Activated CD8-positive, alpha-beta memory T cell treated with anti-CD3 and anti-CD28 coated beads, Interleukin-2, amount 50 U/mL, for 48 hours (primary cell): ENCODE results near the gene GCG.

Experiments used
- DNase-seq: peaks from one replicate; pipeline ENCODE4 v3.0.0-alpha.2; 2020

Gene GCG

DNA sequence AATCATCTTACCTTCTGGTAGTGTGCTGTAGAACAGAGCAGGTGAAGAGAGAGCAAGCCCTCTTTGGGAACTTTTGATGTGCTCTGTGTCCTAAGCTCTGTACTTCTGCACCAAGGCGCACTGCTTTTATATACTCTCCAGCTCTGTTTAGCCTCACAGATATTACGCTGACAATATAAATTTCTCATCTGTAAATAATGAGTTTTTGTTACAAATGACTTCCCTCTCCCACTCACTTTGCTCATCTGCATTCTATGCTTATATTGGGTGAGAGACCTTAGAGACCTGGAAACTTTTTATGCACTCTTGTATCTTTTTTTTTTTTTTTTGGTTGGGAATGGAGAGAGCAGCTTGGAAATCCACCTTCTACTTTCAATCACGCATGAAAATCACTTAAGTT lies at the start of gene GCG:
GCG (minus strand) TSS at position 101 of the 400 bp plus-strand sequence. CDS start 3,069 bp downstream, outside the sequence.
- no peak for DNase-seq

DNA sequence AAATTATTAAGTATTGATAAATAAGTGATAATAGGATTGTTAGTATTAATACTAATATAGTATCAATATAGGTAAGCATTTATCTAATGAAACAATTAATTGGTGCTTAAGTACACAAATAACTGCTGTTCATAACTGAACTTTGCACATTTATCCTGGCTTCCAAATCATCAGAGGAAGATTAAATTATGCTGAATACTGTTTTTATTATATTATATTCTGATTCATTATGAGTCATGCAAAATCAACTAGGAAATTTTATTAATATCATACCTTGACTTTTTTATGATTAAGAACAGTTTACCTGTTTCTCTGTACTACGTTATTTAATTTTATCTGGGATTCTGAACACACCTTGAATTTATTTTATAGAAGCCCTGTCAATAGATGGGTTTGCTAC lies 48.6 kb upstream of the GCG start:
- no peak for DNase-seq

DNA sequence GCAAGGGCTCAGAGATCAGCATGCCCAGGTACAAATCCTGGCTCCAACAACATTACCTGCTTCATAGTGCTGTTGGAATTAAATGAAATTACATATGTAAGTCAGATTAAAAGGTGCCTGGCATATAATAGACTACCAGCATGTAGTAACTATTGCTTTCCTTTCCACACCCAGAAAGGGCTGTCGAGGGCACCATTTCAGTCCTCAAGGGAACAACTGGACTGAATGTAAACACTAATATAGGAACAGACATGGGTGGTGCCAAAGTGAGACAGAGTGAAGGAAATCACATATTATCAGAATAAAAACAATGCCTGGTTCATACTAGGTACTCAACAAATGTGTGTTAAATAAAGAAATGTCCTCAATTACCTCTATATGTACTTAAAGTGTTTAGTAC lies 47.9 kb upstream of the GCG start:
- DNase-seq, result no peak

DNA sequence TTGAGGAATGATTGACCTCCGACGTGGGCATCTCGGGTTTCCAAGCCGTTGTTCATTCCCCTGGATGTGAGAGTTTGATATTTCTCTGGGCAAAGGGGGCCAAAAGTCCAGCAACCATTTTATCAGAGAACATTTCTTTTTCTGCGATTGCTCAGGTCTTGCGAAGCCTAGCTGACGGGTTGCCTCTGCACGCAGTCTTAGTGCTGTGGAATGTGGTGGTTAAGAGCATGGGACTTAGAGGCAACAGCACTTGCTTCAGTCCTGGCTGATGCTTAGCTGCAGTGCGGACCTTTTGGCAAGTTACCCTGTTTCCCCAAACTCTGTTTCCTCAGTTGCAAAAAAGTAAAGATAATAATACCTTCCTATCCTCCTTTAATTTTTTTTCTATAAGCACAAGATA lies 46.2 kb upstream of the GCG start:
- DNase-seq, result no peak

DNA sequence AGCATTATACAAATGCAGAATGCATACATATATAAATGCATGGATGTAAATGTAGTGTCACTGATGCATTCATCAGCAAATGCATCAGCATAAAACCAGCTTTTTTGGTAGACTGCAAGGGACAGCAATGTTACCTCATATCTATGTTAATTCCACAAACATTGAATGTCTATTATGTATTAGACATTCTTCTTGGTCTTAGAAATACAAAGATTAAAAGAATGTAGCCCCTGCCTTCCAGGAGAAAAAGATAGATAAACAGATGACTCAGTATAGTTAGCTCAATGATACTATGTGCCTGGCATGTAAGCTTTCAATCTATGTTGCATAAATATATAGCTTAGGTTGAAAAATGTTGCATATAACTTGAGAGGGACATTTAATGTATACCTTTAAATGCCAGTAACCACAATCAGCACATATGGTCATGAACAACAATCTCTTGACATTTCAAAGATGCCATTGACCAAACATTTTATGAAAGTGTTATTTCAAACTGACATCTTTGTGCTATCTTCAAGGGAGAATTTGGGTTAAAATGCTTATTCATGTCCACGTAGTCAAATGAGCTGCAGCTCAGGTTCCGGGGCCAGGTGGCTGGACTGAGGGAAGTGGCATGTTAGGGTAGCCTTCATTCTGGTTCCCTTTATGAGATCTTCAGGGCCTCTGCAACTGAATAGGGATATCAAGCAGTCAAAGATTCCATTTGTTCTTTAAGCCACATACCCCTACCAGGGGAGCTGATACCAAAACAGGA lies 45.2 kb upstream of the GCG start:
- no peak for DNase-seq

DNA sequence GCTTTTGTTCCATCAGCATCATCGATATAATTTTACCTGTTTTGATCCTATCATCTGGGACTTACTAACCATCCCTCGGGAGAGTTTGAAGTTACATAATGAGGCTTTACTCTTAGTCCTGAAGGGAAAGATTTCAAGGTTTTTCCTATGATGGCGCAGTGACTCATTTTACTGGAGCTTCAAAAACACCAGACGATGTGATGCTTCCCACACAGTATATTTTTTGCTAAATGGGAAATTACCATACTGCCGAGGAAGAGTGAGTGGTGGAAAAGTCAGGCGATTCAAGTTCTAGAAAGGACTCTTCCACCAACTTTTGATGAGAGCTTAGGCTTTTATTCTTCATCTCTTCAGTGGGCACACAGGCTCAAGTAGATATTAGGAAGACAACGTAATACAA lies 44.6 kb upstream of the GCG start:
- DNase-seq, result no peak

DNA sequence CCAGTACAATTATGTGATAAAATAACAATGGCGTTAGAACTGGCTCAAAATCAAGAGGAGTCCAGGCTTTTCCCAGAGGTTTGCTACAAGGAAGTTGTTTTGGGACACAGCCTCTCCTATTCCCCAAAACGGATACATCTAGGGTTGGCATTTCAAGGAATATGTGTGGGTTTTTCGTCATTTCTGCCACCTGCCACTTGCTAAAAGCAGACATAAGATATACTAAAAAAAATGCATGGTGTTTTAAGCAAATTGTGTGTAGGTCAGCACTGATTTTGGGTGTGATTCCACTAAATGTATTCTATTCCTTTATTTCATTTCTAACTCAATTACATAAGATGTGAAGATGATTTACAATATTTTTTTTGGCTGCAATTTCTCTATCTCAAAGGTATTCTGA lies 36.4 kb upstream of the GCG start:
- no peak for DNase-seq

DNA sequence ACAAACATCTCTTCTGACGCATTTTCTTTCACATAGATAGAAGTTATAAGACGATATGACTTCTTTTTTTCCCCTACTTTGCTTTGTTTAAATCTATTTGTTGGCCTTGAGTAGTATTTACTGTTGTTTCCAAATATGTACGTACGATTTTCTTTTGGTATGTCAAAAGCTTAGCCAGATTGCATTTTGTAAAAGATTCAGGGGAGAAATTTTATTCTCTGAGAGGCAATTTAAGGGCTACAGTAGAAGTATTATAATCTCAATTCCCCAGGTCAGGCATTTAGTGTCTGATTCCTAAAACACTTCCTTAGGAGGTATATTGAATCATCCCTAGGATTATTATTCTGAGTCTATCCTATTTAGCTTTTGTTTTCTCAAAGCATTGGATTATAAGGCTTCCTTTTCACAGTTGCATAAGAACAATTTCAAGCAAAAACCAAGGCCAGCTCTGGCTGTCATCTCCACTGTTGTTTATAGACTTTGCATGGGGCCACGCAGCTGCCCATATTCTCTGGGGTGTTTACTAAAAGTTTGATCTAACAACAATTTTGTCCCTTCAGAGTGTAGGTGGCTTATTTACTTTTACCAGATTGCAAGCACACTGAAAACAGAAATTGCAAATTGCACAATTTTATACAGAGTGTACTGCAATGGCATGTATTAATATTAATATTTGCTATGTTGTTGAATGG lies 33.6 kb upstream of the GCG start:
- no peak for DNase-seq

DNA sequence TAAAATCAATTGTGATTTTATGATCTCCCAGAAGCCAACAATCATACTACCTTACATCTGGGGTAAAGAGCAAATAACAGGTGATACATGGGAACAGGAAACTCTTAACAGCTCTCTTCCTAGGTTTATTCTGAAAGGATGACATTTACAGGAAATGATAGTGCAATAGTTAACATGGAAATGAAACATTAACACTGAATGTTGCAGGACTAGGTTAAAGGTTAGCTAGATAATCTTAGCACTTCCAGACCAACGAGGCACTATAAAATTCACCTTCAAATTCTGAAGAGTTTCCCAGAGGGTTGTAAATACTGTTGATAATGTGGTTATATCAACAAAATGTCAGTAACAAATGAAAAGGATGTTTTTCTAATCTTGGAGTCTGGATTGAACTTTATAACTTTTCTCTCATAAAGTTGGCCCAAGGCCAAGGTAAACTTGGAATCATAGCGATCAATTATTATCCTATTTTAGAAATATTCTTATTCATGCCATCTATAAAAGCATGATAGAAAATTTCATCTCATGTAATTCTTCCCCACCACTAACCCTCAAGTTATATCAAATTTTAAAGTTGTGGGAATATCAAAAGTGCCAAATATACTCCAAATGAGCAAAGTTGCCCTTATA lies 32.9 kb upstream of the GCG start:
- DNase-seq, result no peak

DNA sequence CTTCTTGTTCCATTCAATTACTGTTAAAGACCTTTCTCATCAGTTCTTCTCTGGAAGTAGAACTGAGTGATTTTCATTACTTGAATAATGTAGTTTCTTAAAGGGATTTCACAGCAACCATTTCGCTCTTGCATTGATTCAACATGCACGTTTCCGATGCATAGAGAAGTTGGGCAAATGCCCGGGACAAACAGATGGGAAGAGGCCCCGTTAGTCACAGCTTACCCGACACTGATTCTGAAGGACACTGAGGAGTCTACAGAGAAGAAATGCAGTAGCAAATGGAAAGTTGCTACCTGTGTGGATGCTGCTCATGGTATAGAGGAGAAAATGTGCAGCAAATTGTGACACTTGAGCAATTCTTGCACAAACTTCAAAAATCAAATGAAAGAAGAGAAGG lies 32.3 kb upstream of the GCG start:
- no peak for DNase-seq

DNA sequence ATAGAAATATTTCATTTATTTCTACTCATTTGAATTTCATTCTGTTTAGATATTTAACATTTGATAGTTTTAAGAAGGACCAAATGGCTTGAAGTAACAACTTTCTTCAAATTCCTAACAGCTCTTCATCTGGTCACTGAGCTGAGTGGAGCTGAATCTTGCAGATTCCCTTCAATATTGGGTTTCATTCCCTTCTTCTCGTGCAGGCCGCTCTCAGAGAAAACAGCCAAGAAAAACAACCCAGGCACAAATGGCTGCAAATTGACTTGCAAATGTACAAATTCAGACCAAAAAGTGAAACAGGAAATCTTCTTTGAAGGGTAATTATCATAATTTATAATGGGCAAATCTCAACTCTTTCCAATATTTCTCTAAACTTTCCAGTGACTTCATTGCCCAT lies 30.3 kb upstream of the GCG start:
- no peak for DNase-seq

DNA sequence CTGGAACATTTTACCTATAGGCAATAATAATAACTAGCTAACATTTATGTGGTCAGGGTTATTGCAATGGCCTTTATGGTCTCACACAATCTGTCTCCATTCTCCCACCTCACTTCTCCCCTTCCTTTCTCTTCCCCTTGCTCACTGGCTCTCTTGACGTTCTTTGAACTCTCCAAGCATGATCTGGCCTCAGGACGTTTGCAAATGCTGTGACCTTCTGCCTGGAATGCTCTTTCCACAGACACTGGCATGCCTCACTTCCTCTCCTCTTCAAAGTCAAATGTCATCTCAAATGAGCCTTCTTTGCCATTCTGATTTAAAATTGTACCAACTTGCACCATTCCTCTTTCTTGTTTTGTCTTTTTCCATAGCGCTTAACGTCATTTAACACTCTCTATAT lies 25.3 kb upstream of the GCG start:
- DNase-seq, result no peak

DNA sequence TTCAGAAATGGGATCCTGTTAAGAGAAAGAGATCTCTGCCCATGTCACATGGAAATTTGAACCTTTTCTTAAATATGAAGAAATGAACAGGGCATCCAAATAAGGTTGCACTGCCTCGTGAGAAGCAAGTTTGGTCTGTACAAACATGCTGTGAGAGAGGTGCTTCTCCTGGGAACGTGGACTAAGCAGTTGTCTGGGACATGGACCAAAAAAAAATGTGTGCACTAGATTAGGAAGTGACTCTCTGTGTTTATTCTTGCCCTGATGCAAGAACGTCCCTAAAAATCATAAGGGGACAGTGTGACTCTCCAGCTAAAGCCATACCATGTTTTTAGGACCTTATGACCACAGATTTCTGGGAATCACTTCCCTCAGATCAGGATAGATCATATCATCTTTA lies 23.7 kb upstream of the GCG start:
- DNase-seq, result no peak

DNA sequence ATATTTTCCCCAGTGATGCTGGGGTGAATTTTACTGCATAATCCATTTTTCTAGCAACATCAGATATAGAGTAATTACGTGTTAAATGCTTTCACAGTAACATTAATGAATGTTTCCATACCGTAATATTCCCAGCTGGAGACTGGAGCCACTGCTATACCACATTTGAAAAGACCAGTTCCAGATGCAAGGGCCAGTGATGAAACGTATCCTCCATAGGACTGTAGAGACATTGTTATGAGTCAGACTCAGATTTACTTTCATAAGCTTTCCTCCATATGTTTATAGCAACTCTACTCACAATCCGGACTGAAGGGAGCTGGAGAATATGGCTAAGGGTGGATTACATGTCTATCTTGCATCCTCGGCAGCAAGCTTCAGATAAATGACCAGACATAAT lies 22.7 kb upstream of the GCG start:
- no peak for DNase-seq

DNA sequence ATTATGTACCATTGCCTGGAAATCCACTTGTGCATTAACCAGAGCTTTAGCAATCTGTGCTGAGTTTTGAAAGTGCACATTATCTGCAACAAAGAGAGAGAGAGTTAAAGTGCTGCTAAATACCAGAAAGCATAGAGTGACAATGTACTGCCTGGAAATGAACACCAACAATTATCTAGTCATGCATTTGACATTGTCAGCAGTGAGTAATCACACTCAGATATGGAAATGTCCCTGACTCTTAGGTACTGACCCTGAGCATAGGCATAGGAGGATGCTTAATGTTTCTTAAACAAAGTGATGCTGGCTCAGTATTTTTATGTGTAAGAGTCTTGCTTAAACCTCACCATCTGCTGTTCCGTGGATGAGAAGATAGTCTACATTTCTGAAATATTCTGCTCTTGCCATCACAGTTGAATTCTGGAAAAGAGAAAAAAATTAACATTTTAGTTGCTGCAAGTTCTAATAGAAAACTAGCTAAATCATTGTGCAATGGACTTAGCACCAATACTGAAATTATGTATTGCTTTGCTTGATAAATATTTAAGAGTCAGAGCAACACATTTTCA lies 20.8 kb upstream of the GCG start:
- no peak for DNase-seq

DNA sequence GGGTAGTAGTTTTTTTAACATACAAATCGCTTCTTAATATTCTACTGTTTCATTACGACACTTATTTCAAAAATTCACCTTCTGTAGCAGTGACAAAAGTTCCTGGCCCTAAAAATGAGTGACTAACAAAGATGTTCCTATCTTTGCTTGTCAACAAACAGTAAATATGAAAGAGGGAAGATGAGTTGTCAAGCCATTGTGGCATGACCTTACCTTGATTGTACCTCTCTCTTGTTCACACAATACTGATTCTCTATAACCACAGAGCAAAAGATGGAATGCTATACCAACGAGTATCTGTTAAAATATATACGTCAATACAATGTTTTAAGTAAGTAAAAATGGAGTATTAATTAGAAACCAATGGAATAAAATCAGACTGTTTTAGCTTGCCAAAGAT lies 14.7 kb upstream of the GCG start:
- no peak for DNase-seq

DNA sequence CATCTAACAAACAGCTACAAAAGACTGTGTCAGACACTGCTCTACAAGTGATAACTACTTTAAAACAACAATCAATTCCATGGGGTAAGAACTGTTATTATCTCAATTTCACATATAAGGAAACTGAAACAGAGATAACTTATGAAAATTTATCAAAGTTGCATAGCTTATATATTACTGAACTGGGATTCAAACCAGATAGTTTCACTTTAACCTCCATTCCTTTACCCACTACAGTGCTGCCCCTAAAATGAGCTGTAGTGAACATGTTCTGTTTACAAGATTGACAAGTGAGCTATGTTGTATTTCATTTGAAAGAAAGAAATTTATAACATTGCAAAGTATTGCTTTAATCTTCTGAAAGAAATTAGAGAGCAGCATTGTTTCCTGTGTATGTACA lies 14.1 kb upstream of the GCG start:
- no peak for DNase-seq

DNA sequence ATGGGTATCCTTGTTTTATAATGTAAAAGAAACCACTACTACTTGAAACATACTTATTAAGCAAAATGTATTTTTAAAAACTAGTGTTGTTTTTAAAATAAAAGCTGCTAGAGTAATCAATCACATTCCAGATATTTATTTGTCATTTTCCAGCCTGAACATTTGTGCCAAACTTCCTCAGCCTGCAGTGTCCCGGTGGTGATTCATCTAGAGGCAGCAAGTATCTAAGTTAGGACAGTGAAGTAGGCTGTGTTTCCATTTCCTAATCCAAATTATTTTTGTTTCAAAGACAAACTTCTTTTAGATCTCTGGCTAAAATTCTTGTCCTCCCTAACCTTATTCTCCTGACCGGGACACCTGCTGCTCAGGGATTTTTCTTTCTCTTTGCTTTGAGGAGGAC lies 12.8 kb upstream of the GCG start:
- no peak for DNase-seq

DNA sequence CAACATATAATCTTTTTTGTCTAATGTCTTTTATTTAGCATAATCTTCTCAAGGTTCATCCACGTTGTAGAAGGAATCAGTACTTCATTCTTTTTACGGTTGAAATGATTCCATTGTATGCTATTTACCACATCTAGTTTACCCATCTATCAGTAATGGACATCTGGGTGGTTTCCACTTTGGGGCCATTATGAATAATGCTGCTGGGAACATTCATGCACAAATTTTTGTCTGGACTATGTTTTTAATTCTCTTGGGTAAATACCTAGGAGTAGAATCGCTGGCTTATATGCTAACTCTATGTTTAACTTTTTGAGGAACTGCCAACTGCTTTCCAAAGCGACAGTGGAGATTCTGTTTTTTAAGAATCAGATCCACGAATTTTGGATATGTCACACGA lies 7.4 kb upstream of the GCG start:
- no peak for DNase-seq

DNA sequence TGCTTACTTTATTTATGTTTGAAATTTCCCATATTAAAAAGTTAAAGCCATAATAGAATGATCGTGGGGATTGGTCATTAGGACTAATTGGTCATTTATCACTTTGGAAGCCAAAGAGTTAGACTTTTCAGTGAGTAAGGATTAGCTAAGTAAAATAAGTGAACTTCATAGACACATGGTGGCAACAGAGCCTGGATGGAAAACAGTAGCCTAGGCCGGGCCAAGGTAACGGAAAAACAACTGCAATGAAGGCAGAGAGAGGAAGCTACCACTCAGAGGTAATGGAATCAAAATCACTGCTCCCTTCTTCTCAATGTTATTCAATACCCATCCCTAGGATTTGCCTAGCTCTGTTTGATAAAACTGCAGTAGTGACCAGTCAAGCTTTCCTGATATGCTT lies 4.1 kb upstream of the GCG start:
- DNase-seq, result no peak

DNA sequence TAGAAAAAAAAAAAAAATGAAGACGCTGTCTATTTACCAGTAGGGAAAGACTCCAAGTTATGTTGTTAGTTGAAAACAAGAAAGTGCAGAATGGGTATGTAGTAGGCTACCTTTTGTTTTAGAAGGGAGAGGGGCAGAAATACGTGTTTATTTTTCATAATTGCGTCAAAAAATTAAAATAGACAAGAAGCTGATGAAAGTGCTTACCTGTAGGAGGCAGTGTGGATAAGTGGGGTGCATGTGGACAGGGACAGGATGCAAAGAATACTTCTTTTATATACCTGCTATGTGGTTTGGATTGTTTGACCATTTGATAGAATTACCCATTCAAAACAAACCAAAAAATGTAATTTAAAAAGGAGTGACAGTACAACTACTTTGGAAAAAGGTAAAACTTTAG lies 3.0 kb upstream of the GCG start:
- DNase-seq, result no peak

DNA sequence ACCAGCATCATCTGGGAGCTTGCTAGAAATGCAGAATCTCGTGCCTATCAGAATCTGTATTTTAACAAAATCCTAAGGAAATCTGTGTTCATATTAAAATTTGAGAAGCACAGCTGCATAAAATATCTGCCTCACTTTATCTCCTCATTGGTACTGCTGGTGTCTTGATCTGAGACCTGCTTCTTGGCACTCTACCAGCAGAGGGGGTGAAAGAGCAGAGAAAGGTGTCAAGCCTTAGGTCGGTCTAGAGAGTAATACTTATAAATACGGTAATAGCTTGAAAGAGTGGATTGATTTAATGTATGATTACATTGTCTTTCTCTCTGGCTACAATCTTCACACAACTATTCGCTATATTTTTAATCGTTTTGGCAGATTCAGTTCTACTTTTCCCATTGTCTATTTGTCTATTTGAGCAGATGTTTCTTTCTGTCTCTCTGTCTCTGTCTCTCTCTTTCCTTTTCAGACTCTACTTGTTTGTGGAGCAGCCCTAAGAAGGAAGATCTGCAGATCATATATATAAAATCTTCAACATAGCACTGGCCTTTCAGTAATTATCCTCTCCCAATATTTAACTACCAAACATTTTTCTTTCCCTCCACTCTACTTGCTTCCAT lies 1.7 kb upstream of the GCG start:
- DNase-seq, result peak; percentile 53

DNA sequence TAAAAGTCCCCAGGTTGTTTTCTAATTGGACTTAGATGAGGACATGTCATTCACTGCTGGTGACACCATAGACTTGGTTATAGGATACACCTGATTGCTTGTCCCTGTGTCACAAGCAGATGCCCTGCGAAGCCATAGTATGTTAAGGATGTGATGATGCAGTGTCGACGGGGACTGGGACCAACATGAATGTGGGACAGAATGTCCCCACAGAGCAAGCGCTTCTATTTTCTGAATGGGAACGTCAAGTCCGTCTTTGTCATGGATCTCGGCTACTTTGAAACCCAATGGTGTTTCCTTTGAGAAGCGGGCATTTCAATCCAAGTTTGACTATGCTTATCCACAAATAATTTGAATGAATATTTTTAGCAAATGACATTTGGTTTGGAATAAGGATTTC lies 2.1 kb downstream of the GCG start:
- no peak for DNase-seq

DNA sequence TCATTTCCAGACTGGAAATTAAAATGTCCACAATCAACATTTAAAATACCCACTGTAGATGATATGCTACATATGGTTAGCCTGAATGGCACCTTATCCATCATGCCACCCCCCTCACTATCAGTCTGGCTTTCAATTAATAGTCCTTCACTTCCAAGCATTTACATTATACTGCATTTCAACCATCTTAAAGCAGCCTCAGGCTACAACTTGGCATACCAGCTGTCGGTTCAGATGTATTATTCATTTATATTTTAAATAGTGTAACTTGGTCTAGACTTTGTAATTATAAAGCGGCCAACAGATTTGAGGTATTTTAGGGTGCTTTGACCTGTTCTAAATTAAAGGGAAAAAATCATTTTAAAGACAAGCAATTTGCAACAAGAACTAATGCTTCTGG lies 2.6 kb downstream of the GCG start:
- DNase-seq, result no peak
